Measurements from ENCODE around the gene IL13. TPM values are rescaled to one million over a fixed set of nuclear protein-coding genes. Genes with fewer than 3 reads are reported as not detected.

The IL13 gene
- total RNA-seq, 1 experiment from 2014 or later, result not detected

GRCh38 chr5:132621699-132622098 lies 36.3 kb upstream of the IL13 start:
- H3K36me3 ChIP-seq (ENCODE audit: control insufficient read depth in 1 of 2, insufficient read depth in 2 of 2, low read length in 2 of 2), result peaks cover 22 to 30% of the 10 kb centered on the region in 2 experiments; a peak in 3 of 4 replicates
- no peak overlapping the region for H3K4me2 ChIP-seq (ENCODE audit: low read length)
- no peak overlapping the region for H3K4me3 ChIP-seq (replicated peaks in 1 of 2; ENCODE audit: low read depth in 1 of 2, low read length in 2 of 2)
- RAD21 ChIA-PET (ENCODE audit: low non-redundant PET in 1 of 2, low total read pairs in 2 of 2, uncharacterized antibody in 2 of 2, unreplicated experiment in 2 of 2), result no interaction called here
- TF ChIP-seq JUND (IDR thresholded peaks at IDR 0.05) (no peak), SP1 (IDR thresholded peaks at IDR 0.05; ENCODE audit: low read depth) (no peak), EZH2 (IDR thresholded peaks at IDR 0.05) (no peak), POLR2A (IDR thresholded peaks at IDR 0.05; ENCODE audit: borderline replicate concordance, extremely low read depth, insufficient read depth, insufficient read length) (no peak), CEBPB (IDR thresholded peaks at IDR 0.05; ENCODE audit: low read depth) (no peak)
- TF ChIP-seq, protein P1, sequence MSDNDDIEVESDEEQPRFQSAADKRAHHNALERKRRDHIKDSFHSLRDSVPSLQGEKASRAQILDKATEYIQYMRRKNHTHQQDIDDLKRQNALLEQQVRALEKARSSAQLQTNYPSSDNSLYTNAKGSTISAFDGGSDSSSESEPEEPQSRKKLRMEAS (IDR thresholded peaks at IDR 0.05), result no peak
- no peaks in the 10 kb centered on the region for H3K9me3 ChIP-seq (ENCODE audit: control insufficient read depth in 1 of 2, insufficient read depth in 1 of 2, low read depth in 1 of 2, low read length in 2 of 2)
- no peaks in the 10 kb centered on the region for H3K9me2 ChIP-seq (ENCODE audit: insufficient read depth)
- H2AFZ ChIP-seq (ENCODE audit: low read depth, low read length, poor library complexity, severe bottlenecking), result no peak overlapping the region
- no peak for DNase-seq (ENCODE audit: low read depth, low spot score)
- ATAC-seq, result no peak
- no peak overlapping the region for H3K27ac ChIP-seq (ENCODE audit: low read depth, low read length)
- no peak overlapping the region for H3K9ac ChIP-seq (ENCODE audit: low read length)
- intact Hi-C loops (cut with micrococcal nuclease), result no loop called here
- no peaks in the 10 kb centered on the region for H3K4me1 ChIP-seq (ENCODE audit: control insufficient read depth in 1 of 2, insufficient read depth in 2 of 2, low read length in 2 of 2)
- BruUV-seq (replicated peaks), result no TSS peak
- no peaks in the 10 kb centered on the region for H3K27me3 ChIP-seq (ENCODE audit: insufficient read depth, low read length)
- no peaks in the 10 kb centered on the region for H4K20me1 ChIP-seq (ENCODE audit: insufficient read depth)
- no peaks in the 10 kb centered on the region for H3K79me2 ChIP-seq (ENCODE audit: insufficient read depth, low read length)
- CTCF ChIA-PET, result no interaction called here
- POLR2A ChIA-PET, result no interaction called here

DNA sequence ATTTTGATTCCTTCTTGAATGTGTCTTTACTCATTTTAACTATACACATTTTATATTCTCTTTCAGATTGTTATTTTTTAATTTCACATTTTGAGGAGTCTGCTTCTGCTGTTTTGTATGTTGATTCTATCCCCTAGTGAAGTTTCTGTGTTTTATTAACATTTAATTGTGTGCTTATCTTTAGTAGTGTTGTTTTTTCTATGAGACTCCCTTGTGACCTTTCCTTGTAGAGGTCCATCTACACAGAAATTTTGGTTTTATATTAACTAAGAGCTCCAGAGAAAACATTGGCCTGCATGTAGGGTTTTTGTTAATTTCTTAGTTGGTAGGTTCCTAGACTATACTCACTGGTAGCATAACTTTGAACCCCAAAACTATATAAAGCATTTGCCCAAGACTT lies 35.4 kb upstream of the IL13 start:
- H3K9ac ChIP-seq (ENCODE audit: low read length), result no peak overlapping the region
- no peak overlapping the region for H3K4me2 ChIP-seq (ENCODE audit: low read length)
- ChIA-PET CTCF (no interaction called here), POLR2A (no interaction called here), RAD21 (ENCODE audit: low non-redundant PET in 1 of 2, low total read pairs in 2 of 2, uncharacterized antibody in 2 of 2, unreplicated experiment in 2 of 2) (no interaction called here)
- no TSS peak for BruUV-seq (replicated peaks)
- H2AFZ ChIP-seq (ENCODE audit: low read depth, low read length, poor library complexity, severe bottlenecking), result no peak overlapping the region
- H4K20me1 ChIP-seq (ENCODE audit: insufficient read depth), result no peaks in the 10 kb centered on the region
- no peaks in the 10 kb centered on the region for H3K4me1 ChIP-seq (ENCODE audit: control insufficient read depth in 1 of 2, insufficient read depth in 2 of 2, low read length in 2 of 2)
- intact Hi-C loops (cut with micrococcal nuclease), result no loop called here
- ATAC-seq (no peak), DNase-seq (ENCODE audit: low read depth, low spot score) (no peak)
- H3K36me3 ChIP-seq (ENCODE audit: control insufficient read depth in 1 of 2, insufficient read depth in 2 of 2, low read length in 2 of 2), result peaks cover 20 to 24% of the 10 kb centered on the region in 2 experiments; a peak in 3 of 4 replicates
- no peaks in the 10 kb centered on the region for H3K9me2 ChIP-seq (ENCODE audit: insufficient read depth)
- H3K4me3 ChIP-seq (replicated peaks in 1 of 2; ENCODE audit: low read depth in 1 of 2, low read length in 2 of 2), result no peak overlapping the region
- H3K79me2 ChIP-seq (ENCODE audit: insufficient read depth, low read length), result no peaks in the 10 kb centered on the region
- no peaks in the 10 kb centered on the region for H3K27me3 ChIP-seq (ENCODE audit: insufficient read depth, low read length)
- no peak overlapping the region for H3K27ac ChIP-seq (ENCODE audit: low read depth, low read length)
- H3K9me3 ChIP-seq (ENCODE audit: control insufficient read depth in 1 of 2, insufficient read depth in 1 of 2, low read depth in 1 of 2, low read length in 2 of 2), result no peaks in the 10 kb centered on the region
- TF ChIP-seq POLR2A (IDR thresholded peaks at IDR 0.05; ENCODE audit: borderline replicate concordance, extremely low read depth, insufficient read depth, insufficient read length), result no peak
- no peak for TF ChIP-seq SIN3A (IDR thresholded peaks at IDR 0.05; ENCODE audit: low read depth)
- TF ChIP-seq ELF1 (IDR thresholded peaks at IDR 0.05; ENCODE audit: borderline replicate concordance, low read depth), result no peak
- no peak for TF ChIP-seq FOSL1 (IDR thresholded peaks at IDR 0.05; ENCODE audit: low read depth)
- TF ChIP-seq, protein P2, sequence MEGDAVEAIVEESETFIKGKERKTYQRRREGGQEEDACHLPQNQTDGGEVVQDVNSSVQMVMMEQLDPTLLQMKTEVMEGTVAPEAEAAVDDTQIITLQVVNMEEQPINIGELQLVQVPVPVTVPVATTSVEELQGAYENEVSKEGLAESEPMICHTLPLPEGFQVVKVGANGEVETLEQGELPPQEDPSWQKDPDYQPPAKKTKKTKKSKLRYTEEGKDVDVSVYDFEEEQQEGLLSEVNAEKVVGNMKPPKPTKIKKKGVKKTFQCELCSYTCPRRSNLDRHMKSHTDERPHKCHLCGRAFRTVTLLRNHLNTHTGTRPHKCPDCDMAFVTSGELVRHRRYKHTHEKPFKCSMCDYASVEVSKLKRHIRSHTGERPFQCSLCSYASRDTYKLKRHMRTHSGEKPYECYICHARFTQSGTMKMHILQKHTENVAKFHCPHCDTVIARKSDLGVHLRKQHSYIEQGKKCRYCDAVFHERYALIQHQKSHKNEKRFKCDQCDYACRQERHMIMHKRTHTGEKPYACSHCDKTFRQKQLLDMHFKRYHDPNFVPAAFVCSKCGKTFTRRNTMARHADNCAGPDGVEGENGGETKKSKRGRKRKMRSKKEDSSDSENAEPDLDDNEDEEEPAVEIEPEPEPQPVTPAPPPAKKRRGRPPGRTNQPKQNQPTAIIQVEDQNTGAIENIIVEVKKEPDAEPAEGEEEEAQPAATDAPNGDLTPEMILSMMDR (IDR thresholded peaks at IDR 0.05 in 2 of 3, conservative IDR thresholded peaks at IDR 0.05 in 1 of 3; ENCODE audit: borderline replicate concordance in 1 of 3, insufficient read depth in 1 of 3, low read depth in 2 of 3, low read length in 2 of 3), result no peak
- no peak for TF ChIP-seq EZH2phosphoT487 (IDR thresholded peaks at IDR 0.05; ENCODE audit: borderline replicate concordance)
- TF ChIP-seq ZFX (IDR thresholded peaks at IDR 0.05), result no peak
- no peak for TF ChIP-seq CEBPB (IDR thresholded peaks at IDR 0.05; ENCODE audit: low read depth)
- TF ChIP-seq, protein P1 (IDR thresholded peaks at IDR 0.05), result no peak
- TF ChIP-seq, protein P3, sequence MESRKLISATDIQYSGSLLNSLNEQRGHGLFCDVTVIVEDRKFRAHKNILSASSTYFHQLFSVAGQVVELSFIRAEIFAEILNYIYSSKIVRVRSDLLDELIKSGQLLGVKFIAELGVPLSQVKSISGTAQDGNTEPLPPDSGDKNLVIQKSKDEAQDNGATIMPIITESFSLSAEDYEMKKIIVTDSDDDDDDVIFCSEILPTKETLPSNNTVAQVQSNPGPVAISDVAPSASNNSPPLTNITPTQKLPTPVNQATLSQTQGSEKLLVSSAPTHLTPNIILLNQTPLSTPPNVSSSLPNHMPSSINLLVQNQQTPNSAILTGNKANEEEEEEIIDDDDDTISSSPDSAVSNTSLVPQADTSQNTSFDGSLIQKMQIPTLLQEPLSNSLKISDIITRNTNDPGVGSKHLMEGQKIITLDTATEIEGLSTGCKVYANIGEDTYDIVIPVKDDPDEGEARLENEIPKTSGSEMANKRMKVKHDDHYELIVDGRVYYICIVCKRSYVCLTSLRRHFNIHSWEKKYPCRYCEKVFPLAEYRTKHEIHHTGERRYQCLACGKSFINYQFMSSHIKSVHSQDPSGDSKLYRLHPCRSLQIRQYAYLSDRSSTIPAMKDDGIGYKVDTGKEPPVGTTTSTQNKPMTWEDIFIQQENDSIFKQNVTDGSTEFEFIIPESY (IDR thresholded peaks at IDR 0.05; ENCODE audit: extremely low read depth, insufficient replicate concordance, low read length), result no peak
- no peak for TF ChIP-seq RAD21 (IDR thresholded peaks at IDR 0.05; ENCODE audit: low read depth)
- TF ChIP-seq TCF7L2 (IDR thresholded peaks at IDR 0.05; ENCODE audit: borderline replicate concordance, extremely low read depth, insufficient read depth, insufficient read length), result no peak
- TF ChIP-seq SRF (IDR thresholded peaks at IDR 0.05; ENCODE audit: low read depth), result no peak
- TF ChIP-seq JUND (IDR thresholded peaks at IDR 0.05), result no peak
- no peak for TF ChIP-seq EGR1 (IDR thresholded peaks at IDR 0.05; ENCODE audit: low read depth)
- TF ChIP-seq YY1 (IDR thresholded peaks at IDR 0.05; ENCODE audit: extremely low read depth, insufficient replicate concordance, low read depth, low read length), result no peak

Data from HCT116 (cell line).